OCI-LY3 (cell line): Measurements from ENCODE around the gene TOMM7.

Experiments used
- H2AFZ ChIP-seq: fragments of 200-600, 300-600 bp; shearing (Covaris generic); 2 replicates; pipeline ENCODE4 v1.6.0; 2014; ENCODE audit warnings: antibody characterized with exemption, low read depth, low read length
- H3K27ac ChIP-seq: fragments of 200-600, 300-600 bp; sonication (generic); 2 replicates; pipeline ENCODE4 v1.5.1; 2014; ENCODE audit warnings: mild to moderate bottlenecking, low read length, moderate library complexity, mixed read lengths
- H3K27me3 ChIP-seq: fragments of 200-600, 300-600 bp; sonication (generic); 2 replicates; pipeline ENCODE4 v1.6.1; 2014; ENCODE audit warnings: low read depth, low read length, mixed read lengths
- H3K36me3 ChIP-seq: fragments of 200-600, 300-600 bp; sonication (generic); replicated peaks from 2 replicates; pipeline ENCODE3; 2014; ENCODE audit warnings: low read depth, low read length, mixed read lengths
- H3K4me1 ChIP-seq: fragments of 300-600, 200-600 bp; sonication (generic); 2 replicates; pipeline ENCODE4 v1.6.1; 2014; ENCODE audit warnings: low read length, mixed read lengths
- H3K4me2 ChIP-seq: fragments of 200-600, 300-600 bp; sonication (generic); 2 replicates; pipeline ENCODE4 v1.6.1; 2014; ENCODE audit warnings: low read length, mixed read lengths
- H3K4me3 ChIP-seq: fragments of 300-600, 200-600 bp; sonication (generic); 2 replicates; pipeline ENCODE4 v1.5.1; 2014; ENCODE audit warnings: antibody characterized with exemption, mild to moderate bottlenecking, low read length, moderate library complexity
- H3K79me2 ChIP-seq: fragments of 300-600, 200-600 bp; shearing (Covaris generic); 2 replicates; pipeline ENCODE4 v1.6.1; 2014; ENCODE audit warnings: mild to moderate bottlenecking, low read length, mixed read lengths
- H3K9ac ChIP-seq: fragments of 300-600, 200-600 bp; shearing (Covaris generic); 2 replicates; pipeline ENCODE4 v1.6.0; 2014; ENCODE audit warnings: mild to moderate bottlenecking, low read length, moderate library complexity
- H3K9me3 ChIP-seq: fragments of 200-600, 300-600 bp; shearing (Covaris generic); 2 replicates; pipeline ENCODE4 v1.6.1; 2014; ENCODE audit warnings: low read length, mixed read lengths; ENCODE audit not compliant: insufficient read depth
- H4K20me1 ChIP-seq: fragments of 200-600, 300-600 bp; sonication (generic); 2 replicates; pipeline ENCODE4 v1.6.1; 2016; ENCODE audit warnings: low read length, mixed read lengths; ENCODE audit not compliant: insufficient read depth
- EZH2phosphoT487 ChIP-seq: fragments of 200-600 bp; shearing (Covaris generic); IDR thresholded peaks from 2 replicates; pipeline ENCODE4 v1.6.1; 2018; ENCODE audit warnings: antibody characterized with exemption, mixed run types, low read depth
- TF ChIP-seq, protein P1 (sequence below): fragments of 200-600, 300-600 bp; sonication (generic); IDR thresholded peaks from 2 replicates; pipeline ENCODE4 v1.5.1; 2014; ENCODE audit warnings: antibody characterized with exemption, low read length, low read depth

Gene TOMM7

DNA sequence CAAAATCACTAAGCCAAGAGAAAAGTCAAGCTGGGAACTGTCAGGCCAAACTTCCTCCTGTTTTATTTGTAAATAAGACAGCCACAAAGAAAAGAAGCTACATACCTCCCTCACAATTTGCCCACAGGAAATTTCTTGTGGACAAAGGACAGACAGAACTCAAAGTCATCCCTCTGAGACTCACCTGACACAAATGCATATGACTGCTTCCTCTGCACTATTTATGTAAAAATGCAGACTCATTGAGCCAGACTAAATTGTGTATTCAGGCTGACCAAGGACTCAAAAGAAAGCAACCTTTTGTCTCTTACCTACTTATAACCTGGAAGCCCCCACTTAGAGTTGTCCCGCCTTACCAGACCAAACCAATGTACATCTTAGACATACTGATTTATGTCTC, 11.8 kb downstream of the TOMM7 start:
- Histone ChIP-seq H3K4me1 (peaks cover 20% of the 10 kb centered on the region), H3K4me2 (no peak overlapping the region), H3K27me3 (no peaks in the 10 kb centered on the region), H3K79me2 (0 out of 2 replicates have a peak, but pooled peaks cover 4% of the 10 kb centered on the region), H3K9ac (no peak overlapping the region), H3K4me3 (no peak overlapping the region), H2AFZ (no peak overlapping the region), H3K36me3 (peaks cover 10% of the 10 kb centered on the region), H4K20me1 (no peaks in the 10 kb centered on the region), H3K9me3 (no peaks in the 10 kb centered on the region), H3K27ac (no peak overlapping the region)
- TF ChIP-seq, protein P1, sequence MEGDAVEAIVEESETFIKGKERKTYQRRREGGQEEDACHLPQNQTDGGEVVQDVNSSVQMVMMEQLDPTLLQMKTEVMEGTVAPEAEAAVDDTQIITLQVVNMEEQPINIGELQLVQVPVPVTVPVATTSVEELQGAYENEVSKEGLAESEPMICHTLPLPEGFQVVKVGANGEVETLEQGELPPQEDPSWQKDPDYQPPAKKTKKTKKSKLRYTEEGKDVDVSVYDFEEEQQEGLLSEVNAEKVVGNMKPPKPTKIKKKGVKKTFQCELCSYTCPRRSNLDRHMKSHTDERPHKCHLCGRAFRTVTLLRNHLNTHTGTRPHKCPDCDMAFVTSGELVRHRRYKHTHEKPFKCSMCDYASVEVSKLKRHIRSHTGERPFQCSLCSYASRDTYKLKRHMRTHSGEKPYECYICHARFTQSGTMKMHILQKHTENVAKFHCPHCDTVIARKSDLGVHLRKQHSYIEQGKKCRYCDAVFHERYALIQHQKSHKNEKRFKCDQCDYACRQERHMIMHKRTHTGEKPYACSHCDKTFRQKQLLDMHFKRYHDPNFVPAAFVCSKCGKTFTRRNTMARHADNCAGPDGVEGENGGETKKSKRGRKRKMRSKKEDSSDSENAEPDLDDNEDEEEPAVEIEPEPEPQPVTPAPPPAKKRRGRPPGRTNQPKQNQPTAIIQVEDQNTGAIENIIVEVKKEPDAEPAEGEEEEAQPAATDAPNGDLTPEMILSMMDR = no peak

DNA sequence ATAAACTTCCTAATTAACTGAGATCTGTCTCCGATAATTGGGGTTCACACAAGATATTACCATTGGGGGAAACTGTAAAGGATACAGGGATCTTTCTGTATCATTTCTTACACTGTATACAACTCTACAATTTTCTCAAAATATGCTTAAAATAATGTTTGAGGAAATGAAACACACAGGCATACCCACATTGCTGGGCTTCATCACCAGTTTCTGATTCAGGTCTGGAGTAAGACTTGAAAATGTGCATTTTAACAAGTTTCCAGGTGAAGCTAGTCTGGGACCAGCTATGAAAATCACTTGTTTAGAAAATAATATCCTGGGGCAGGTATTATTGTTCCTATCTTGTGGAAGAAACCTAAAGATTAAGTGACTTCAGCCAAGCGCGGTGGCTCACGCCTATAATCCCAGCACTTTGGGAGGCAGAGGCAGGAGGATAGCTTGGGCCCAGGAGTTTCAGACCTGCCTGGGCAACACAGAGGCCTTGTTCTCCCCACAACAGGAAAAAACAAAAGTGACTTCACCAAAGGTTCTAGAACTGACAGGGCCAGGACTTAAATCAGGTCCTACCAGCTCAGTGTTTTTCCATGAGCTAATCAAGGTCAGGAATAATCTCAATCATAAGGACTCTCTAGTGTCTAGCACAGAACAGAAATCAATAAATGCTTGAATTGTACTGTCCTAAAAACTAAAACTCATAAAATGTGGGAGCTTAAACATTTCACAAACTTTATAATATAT, 12.6 kb downstream of the TOMM7 start:
- peak overlapping the region; percentile 59 for H3K4me2 ChIP-seq
- peak overlapping the region; percentile 22; the same call in 1 of the 2 replicates for H3K9ac ChIP-seq

DNA sequence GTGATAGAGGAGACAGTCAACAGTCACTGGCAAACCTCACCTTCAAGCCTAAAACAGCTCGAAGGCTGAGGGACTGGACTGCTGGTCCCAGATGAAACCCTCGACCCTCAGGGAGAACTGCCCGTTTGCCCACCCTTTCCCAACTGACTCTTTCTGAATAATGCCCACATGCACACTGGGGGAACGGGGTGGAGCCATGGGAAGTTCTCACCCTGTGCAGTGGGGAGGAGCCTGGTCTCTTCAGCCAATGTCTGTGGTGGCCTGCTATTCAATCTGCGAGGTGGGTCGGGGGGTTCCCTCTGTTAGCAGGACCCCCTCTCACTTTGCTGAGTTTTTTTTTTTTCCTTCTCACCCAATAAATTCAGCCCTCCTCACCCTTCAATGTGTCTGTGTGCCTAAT, 14.5 kb downstream of the TOMM7 start:
- Histone ChIP-seq H3K9ac (no peak overlapping the region), H3K4me3 (no peak overlapping the region), H3K79me2 (no peaks in the 10 kb centered on the region), H3K4me1 (peaks cover 20% of the 10 kb centered on the region), H3K36me3 (peaks cover 4% of the 10 kb centered on the region), H3K9me3 (no peaks in the 10 kb centered on the region), H2AFZ (no peak overlapping the region), H4K20me1 (no peaks in the 10 kb centered on the region), H3K4me2 (no peak overlapping the region), H3K27me3 (no peaks in the 10 kb centered on the region), H3K27ac (no peak overlapping the region)
- TF ChIP-seq EZH2phosphoT487 = no peak
- TF ChIP-seq, protein P1 = no peak

More for the DNA sequence above, 12.6 kb downstream of the TOMM7 start:
- 0 out of 2 replicates have a peak, but pooled peaks cover 2% of the 10 kb centered on the region for H3K79me2 ChIP-seq
- H3K27me3 ChIP-seq = no peaks in the 10 kb centered on the region
- H3K9me3 ChIP-seq = no peaks in the 10 kb centered on the region
- peaks cover 20% of the 10 kb centered on the region for H3K4me1 ChIP-seq
- no peak overlapping the region for H2AFZ ChIP-seq
- peaks cover 10% of the 10 kb centered on the region for H3K36me3 ChIP-seq
- H4K20me1 ChIP-seq = no peaks in the 10 kb centered on the region
- H3K4me3 ChIP-seq = no peak overlapping the region
- TF ChIP-seq EZH2phosphoT487 = no peak
- TF ChIP-seq, protein P1 = no peak
- H3K27ac ChIP-seq = peak overlapping the region; percentile 60

DNA sequence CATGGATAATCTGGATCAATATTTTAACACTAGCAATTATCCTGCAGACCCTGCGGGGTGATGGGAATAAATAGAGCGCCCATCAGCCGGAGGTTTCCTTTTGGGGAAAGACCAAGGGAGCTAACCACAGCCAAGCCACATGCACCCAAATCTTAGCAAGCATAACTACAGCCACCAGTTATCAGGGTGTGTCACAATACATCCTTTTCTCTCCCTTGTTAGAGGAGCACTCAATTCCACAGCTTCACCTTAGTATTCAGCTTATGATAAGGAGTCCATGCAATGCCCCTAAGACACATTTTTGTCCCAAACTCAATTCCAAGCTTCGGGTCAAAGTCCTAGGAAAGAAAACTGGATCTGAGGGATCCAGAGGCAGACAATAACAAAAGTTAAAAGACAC, 15.9 kb downstream of the TOMM7 start:
- TF ChIP-seq, protein P1 = no peak
- no peak for TF ChIP-seq EZH2phosphoT487
- H4K20me1 ChIP-seq = no peaks in the 10 kb centered on the region
- no peak overlapping the region for H3K4me3 ChIP-seq
- H3K27ac ChIP-seq = no peak overlapping the region
- H3K4me2 ChIP-seq = no peak overlapping the region
- H3K9me3 ChIP-seq = no peaks in the 10 kb centered on the region
- H3K27me3 ChIP-seq = no peaks in the 10 kb centered on the region
- no peak overlapping the region for H2AFZ ChIP-seq
- H3K79me2 ChIP-seq = no peaks in the 10 kb centered on the region
- no peak overlapping the region for H3K9ac ChIP-seq
- peaks cover 20% of the 10 kb centered on the region for H3K4me1 ChIP-seq
- H3K36me3 ChIP-seq = peaks cover 3% of the 10 kb centered on the region
